Astrocyte of the cerebellum (primary cell): ENCODE results near the gene METTL26.

Source experiments
- DNase-seq: peaks from one replicate; pipeline ENCODE4 v3.0.0-alpha.2; 2011; ENCODE audit warnings: low read depth
- H3K4me3 ChIP-seq: 2 replicates; pipeline ENCODE4 v1.5.1; 2011; ENCODE audit warnings: mild to moderate bottlenecking, low read depth, low read length, moderate library complexity
- in situ Hi-C: cut with HindIII; loops from 2 replicates; pipeline ENCODE4 v1.10.0; 2017; ENCODE audit warnings: low sequenced_read_pairs
- TF ChIP-seq, protein P1 (sequence below): IDR thresholded peaks from 2 replicates; pipeline ENCODE4 v1.5.1; 2012; ENCODE audit warnings: low read length, low read depth, moderate library complexity, mild to moderate bottlenecking; ENCODE audit errors: missing control alignments

METTL26 gene

GRCh38 chr16:674214-674881, 38.2 kb upstream of the METTL26 start:
- no peak overlapping the region for H3K4me3 ChIP-seq
- DNase-seq, result no peak
- TF ChIP-seq, protein P1, sequence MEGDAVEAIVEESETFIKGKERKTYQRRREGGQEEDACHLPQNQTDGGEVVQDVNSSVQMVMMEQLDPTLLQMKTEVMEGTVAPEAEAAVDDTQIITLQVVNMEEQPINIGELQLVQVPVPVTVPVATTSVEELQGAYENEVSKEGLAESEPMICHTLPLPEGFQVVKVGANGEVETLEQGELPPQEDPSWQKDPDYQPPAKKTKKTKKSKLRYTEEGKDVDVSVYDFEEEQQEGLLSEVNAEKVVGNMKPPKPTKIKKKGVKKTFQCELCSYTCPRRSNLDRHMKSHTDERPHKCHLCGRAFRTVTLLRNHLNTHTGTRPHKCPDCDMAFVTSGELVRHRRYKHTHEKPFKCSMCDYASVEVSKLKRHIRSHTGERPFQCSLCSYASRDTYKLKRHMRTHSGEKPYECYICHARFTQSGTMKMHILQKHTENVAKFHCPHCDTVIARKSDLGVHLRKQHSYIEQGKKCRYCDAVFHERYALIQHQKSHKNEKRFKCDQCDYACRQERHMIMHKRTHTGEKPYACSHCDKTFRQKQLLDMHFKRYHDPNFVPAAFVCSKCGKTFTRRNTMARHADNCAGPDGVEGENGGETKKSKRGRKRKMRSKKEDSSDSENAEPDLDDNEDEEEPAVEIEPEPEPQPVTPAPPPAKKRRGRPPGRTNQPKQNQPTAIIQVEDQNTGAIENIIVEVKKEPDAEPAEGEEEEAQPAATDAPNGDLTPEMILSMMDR, result no peak
- in situ Hi-C loops, result no loop called here

DNA sequence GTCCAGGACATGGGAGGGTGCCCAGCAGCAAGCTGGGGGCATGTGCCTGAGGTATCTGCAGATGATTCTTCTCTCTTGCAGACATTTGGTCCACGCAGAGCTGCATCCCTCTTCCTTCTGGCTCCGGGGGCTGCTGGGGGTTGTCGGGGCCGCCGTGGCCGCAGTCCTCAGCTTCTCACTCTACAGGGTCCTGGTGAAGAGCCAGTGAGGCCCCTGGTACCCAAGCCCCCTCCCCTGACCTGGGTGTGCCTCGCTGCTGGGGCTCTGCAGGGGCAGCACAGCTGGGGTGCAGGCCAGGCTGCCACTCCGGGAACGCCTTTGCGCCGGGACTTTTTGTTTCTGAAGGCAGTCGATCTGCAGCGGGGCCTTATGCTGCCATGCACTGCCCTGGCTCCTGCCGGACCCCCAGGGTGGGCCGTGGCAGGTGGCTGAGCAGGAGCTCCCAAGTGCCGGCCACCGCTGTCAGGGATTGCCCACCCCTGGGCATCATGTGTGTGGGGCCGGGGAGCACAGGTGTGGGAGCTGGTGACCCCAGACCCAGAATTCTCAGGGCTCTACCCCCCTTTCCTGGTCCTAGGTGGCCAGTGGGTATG, 37.4 kb upstream of the METTL26 start:
- no peak overlapping the region for H3K4me3 ChIP-seq
- in situ Hi-C loops, result no loop called here
- TF ChIP-seq, protein P1, result no peak
- DNase-seq, result no peak

GRCh38 chr16:672851-673250, 36.7 kb upstream of the METTL26 start:
- in situ Hi-C loops, result no loop called here
- TF ChIP-seq, protein P1, result no peak
- H3K4me3 ChIP-seq, result no peak overlapping the region
- no peak for DNase-seq

GRCh38 chr16:672371-672770, 36.3 kb upstream of the METTL26 start:
- H3K4me3 ChIP-seq, result no peak overlapping the region
- no peak for DNase-seq
- TF ChIP-seq, protein P1, result no peak
- in situ Hi-C loops, result no loop called here

DNA sequence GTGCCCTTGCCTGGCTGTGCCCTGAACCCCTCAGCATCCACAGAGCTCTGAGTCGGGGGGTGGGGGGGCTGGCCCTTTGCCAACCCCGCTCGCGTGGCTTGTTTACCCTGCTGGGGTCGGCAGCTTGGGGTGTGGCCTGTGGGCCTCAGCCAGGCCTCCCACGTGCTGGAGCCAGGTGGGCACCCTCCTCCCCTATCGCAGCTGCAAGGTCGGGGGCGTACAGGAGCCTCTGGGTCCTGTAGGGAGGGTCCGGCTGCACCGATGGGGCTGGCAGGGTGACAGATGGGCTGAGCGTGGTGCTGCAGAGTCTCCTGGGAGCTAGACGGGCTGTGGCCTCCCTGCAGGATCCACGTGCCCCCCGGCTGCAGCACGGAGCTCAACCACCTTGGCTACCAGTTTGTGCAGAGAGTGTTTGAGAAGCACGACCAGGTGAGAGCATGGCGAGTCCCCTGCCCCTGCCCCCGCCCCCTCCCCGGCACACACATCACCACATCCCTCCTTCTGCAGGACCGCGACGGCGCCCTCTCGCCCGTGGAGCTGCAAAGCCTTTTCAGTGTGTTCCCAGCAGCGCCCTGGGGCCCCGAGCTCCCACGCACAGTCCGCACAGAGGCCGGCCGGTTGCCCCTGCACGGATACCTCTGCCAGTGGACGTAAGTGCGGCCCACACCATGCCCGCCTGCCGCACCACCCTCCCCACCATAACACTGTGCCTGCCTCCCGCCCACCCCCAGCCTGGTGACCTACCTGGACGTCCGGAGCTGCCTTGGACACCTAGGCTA, 35.4 kb upstream of the METTL26 start:
- in situ Hi-C loops, result no loop called here
- TF ChIP-seq, protein P1, result no peak
- H3K4me3 ChIP-seq, result no peak overlapping the region
- DNase-seq, result no peak

DNA sequence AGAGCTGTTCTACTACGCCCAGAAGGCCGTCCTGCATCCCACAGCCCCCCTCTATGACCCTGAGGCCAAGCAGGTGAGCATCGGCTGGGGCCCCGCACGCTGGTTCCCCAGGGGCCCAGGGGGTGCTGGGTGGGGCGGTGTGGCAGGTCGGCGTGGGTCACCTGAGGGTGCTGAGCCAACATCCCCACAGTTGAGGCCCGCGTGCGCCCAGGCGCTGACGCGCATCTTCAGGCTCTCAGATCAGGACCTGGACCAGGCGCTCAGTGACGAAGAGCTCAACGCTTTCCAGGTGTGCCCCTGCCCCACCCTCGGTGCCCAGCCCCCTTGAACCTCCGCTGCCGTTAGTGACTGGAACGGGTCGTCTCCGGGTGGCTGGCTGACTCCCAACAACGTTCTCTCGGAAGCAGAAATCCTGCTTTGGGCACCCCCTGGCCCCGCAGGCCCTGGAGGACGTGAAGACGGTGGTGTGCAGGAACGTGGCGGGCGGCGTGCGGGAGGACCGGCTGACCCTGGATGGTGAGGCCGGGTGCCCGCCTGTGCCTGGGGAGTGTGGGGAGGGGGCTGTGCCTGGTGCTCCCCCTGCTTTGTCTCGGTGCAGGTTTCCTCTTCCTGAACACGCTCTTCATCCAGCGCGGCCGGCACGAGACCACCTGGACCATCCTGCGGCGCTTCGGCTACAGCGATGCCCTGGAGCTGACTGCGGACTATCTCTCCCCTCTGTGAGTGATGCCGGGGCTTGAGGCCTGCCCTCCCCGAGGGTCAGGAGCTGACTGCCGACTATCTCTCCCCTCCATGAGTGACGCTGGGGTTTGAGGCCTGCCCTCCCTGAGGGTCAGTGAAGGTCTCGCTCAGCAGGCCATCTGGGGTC, 34.6 kb upstream of the METTL26 start:
- no peak overlapping the region for H3K4me3 ChIP-seq
- TF ChIP-seq, protein P1, result no peak
- in situ Hi-C loops, result no loop called here
- DNase-seq, result no peak
